ENCODE measurements around the gene VPS13D.

The VPS13D gene

GRCh38 chr1:12407962-12408454 is 178.2 kb downstream of the VPS13D start:
- no peak for TF ChIP-seq CTCF (IDR thresholded peaks at IDR 0.05; ENCODE audit: insufficient read depth, low read depth, low read length, missing control alignments)
- no peak overlapping the region for H3K4me3 ChIP-seq (ENCODE audit: low read length)
- no peak for DNase-seq (ENCODE audit: low read depth)

GRCh38 chr1:12408662-12409061 is 178.8 kb downstream of the VPS13D start:
- no peak for TF ChIP-seq CTCF (IDR thresholded peaks at IDR 0.05; ENCODE audit: insufficient read depth, low read depth, low read length, missing control alignments)
- no peak for DNase-seq (ENCODE audit: low read depth)
- no peak overlapping the region for H3K4me3 ChIP-seq (ENCODE audit: low read length)

DNA sequence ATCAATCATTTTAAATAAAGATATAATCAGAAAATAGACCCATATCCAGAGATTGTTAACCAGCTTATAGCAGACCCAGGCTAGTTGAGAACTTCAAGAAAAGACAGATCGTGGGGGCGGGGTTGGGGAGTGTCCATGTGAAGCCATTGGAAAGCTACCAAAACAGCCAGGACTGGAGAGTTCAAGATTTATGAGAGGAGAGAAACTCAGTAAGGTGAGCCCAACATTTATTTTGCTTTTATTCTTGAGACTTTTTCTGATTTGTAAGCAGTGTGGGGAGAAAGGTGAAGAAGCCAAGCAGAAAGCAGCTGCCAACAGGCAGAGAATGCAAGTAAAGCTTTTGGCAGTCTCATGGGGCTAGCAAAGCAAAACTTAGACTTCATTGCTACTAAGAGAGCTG is 179.9 kb downstream of the VPS13D start:
- DNase-seq (ENCODE audit: low read depth) = no peak
- no peak for TF ChIP-seq CTCF (IDR thresholded peaks at IDR 0.05; ENCODE audit: insufficient read depth, low read depth, low read length, missing control alignments)
- H3K4me3 ChIP-seq (ENCODE audit: low read length) = no peak overlapping the region

- H3K4me3 ChIP-seq (ENCODE audit: low read length) = no peak overlapping the region
- TF ChIP-seq CTCF (IDR thresholded peaks at IDR 0.05; ENCODE audit: insufficient read depth, low read depth, low read length, missing control alignments) = no peak
- no peak for DNase-seq (ENCODE audit: low read depth)
Observed at GRCh38 chr1:12410351-12410750, 180.5 kb downstream of the VPS13D start.

- no peak overlapping the region for H3K4me3 ChIP-seq (ENCODE audit: low read length)
- no peak for TF ChIP-seq CTCF (IDR thresholded peaks at IDR 0.05; ENCODE audit: insufficient read depth, low read depth, low read length, missing control alignments)
Observed at GRCh38 chr1:12411098-12411497, 181.3 kb downstream of the VPS13D start.

DNA sequence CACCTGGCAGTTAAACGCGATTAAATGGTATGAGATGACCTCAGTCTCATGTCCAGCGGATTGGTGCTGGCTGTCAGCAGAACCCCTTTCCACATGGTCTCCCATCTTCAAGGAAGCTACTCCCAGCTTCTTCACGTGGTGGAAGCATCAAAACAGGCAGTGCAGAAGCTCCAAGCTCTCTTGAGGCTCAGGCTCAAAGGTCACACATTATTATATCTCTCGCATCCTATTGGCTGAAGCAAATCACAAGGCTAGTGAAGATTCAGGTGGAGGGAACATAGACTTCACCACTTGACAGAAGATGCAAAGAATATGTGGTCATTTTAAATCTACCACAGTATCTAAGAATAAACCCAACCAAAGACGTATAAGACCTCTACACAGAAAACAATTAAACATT is 181.9 kb downstream of the VPS13D start:
- TF ChIP-seq CTCF (IDR thresholded peaks at IDR 0.05; ENCODE audit: insufficient read depth, low read depth, low read length, missing control alignments) = no peak
- no peak for DNase-seq (ENCODE audit: low read depth)
- H3K4me3 ChIP-seq (ENCODE audit: low read length) = no peak overlapping the region

More at GRCh38 chr1:12411098-12411497, 181.3 kb downstream of the VPS13D start:
- DNase-seq (ENCODE audit: low read depth) = no peak

DNA sequence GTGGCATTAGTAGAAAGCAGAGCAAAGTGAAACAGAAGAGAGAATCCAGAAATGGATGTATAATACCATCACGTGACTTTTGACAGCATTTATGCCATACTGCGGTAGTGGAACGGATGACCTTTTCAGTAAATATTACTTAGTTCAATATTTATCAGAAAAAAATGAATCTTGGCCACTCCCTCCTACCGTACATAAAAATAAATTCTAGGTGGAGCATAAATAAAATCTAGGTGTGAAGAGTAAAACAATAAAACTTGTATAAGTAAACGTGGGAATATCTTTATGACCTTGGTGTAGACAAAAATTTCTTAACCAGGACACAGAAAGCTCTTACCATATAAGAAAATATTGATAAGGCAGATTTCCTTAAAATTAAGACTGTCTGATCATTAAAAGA is 182.6 kb downstream of the VPS13D start:
- DNase-seq (ENCODE audit: low read depth) = no peak
- no peak for TF ChIP-seq CTCF (IDR thresholded peaks at IDR 0.05; ENCODE audit: insufficient read depth, low read depth, low read length, missing control alignments)
- no peak overlapping the region for H3K4me3 ChIP-seq (ENCODE audit: low read length)
